Loucy (cell line): ENCODE data around the gene MITF.

Source experiments
- H2AFZ ChIP-seq: fragments of 200-600 bp; sonication (generic); 2 replicates; pipeline ENCODE4 v1.6.0; 2016; ENCODE audit warnings: antibody characterized with exemption, mild to moderate bottlenecking, low read length, moderate library complexity
- H3F3A ChIP-seq: fragments of 200-600 bp; 2 replicates; pipeline ENCODE4 v1.6.0; 2016; ENCODE audit warnings: antibody characterized with exemption, low read depth, mild to moderate bottlenecking
- H3K27me3 ChIP-seq: fragments of 200-600 bp; sonication (generic); 2 replicates; pipeline ENCODE4 v1.6.1; 2014; ENCODE audit warnings: low read length, mild to moderate bottlenecking; ENCODE audit not compliant: insufficient read depth, poor library complexity, severe bottlenecking
- H3K36me3 ChIP-seq: fragments of 200-600 bp; sonication (generic); 2 replicates; pipeline ENCODE4 v1.6.1; 2016; ENCODE audit warnings: low read length; ENCODE audit not compliant: insufficient read depth
- H3K4me1 ChIP-seq: fragments of 200-600 bp; sonication (generic); 2 replicates; pipeline ENCODE4 v1.5.1; 2014; ENCODE audit warnings: low read length, mild to moderate bottlenecking; ENCODE audit not compliant: insufficient read depth, poor library complexity, severe bottlenecking
- H3K4me2 ChIP-seq: fragments of 200-600 bp; sonication (generic); 2 replicates; pipeline ENCODE4 v1.6.0; 2014; ENCODE audit warnings: antibody characterized with exemption, low read length, low read depth, mild to moderate bottlenecking; ENCODE audit not compliant: poor library complexity, severe bottlenecking
- H3K4me3 ChIP-seq: fragments of 200-600 bp; sonication (generic); 2 replicates; pipeline ENCODE4 v1.5.1; 2014; ENCODE audit warnings: low read length, mild to moderate bottlenecking, mixed read lengths; ENCODE audit not compliant: poor library complexity, severe bottlenecking
- H3K79me2 ChIP-seq: fragments of 200-600 bp; sonication (generic); 2 replicates; pipeline ENCODE4 v1.6.1; 2014; ENCODE audit warnings: low read length; ENCODE audit not compliant: insufficient read depth
- H3K9ac ChIP-seq: fragments of 200-600 bp; sonication (generic); 2 replicates; pipeline ENCODE4 v1.6.0; 2014; ENCODE audit warnings: mild to moderate bottlenecking, low read depth, low read length, moderate library complexity; ENCODE audit not compliant: poor library complexity, severe bottlenecking
- H3K9me2 ChIP-seq: fragments of 200-600 bp; sonication (generic); replicated peaks from 2 replicates; pipeline ENCODE4 v1.6.1; 2016; ENCODE audit warnings: low read depth, low read length, mixed read lengths
- H3K9me3 ChIP-seq: fragments of 200-600 bp; sonication (generic); 2 replicates; pipeline ENCODE4 v1.6.1; 2014; ENCODE audit warnings: mild to moderate bottlenecking, antibody characterized with exemption, low read length, low read depth; ENCODE audit not compliant: insufficient read depth
- H4K20me1 ChIP-seq: fragments of 200-600 bp; sonication (generic); 2 replicates; pipeline ENCODE4 v1.6.0; 2014; ENCODE audit warnings: antibody characterized with exemption, low read length, mild to moderate bottlenecking; ENCODE audit not compliant: insufficient read depth, poor library complexity, severe bottlenecking
- EZH2phosphoT487 ChIP-seq: fragments of 200-600 bp; IDR thresholded peaks from 2 replicates; pipeline ENCODE4 v1.6.1; 2018; ENCODE audit warnings: antibody characterized with exemption, mild to moderate bottlenecking, moderate library complexity, borderline replicate concordance
- TF ChIP-seq, protein P1 (sequence below): fragments of 200-600 bp; sonication (generic); conservative IDR thresholded peaks from 2 replicates; pipeline ENCODE4 v1.5.1; 2014; ENCODE audit warnings: mild to moderate bottlenecking, antibody characterized with exemption, low read length

The MITF gene

GRCh38 chr3:70006089-70006488 is 266.8 kb downstream of the MITF start:
- Histone ChIP-seq H2AFZ (no peak overlapping the region), H3K4me1 (no peaks in the 10 kb centered on the region), H3K27me3 (no peaks in the 10 kb centered on the region), H3K79me2 (no peaks in the 10 kb centered on the region), H3K9me3 (no peaks in the 10 kb centered on the region), H3K36me3 (no peaks in the 10 kb centered on the region), H4K20me1 (no peaks in the 10 kb centered on the region), H3K4me3 (no peak overlapping the region), H3K9ac (no peak overlapping the region), H3K9me2 (no peaks in the 10 kb centered on the region), H3F3A (no peaks in the 10 kb centered on the region), H3K4me2 (no peak overlapping the region)
- TF ChIP-seq EZH2phosphoT487: no peak
- TF ChIP-seq, protein P1, sequence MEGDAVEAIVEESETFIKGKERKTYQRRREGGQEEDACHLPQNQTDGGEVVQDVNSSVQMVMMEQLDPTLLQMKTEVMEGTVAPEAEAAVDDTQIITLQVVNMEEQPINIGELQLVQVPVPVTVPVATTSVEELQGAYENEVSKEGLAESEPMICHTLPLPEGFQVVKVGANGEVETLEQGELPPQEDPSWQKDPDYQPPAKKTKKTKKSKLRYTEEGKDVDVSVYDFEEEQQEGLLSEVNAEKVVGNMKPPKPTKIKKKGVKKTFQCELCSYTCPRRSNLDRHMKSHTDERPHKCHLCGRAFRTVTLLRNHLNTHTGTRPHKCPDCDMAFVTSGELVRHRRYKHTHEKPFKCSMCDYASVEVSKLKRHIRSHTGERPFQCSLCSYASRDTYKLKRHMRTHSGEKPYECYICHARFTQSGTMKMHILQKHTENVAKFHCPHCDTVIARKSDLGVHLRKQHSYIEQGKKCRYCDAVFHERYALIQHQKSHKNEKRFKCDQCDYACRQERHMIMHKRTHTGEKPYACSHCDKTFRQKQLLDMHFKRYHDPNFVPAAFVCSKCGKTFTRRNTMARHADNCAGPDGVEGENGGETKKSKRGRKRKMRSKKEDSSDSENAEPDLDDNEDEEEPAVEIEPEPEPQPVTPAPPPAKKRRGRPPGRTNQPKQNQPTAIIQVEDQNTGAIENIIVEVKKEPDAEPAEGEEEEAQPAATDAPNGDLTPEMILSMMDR: no peak

GRCh38 chr3:70010346-70010745 is 271.1 kb downstream of the MITF start:
- Histone ChIP-seq H3K4me3 (no peak overlapping the region), H3F3A (no peaks in the 10 kb centered on the region), H3K27me3 (no peaks in the 10 kb centered on the region), H4K20me1 (no peaks in the 10 kb centered on the region), H3K4me1 (no peaks in the 10 kb centered on the region), H3K9ac (no peak overlapping the region), H2AFZ (no peak overlapping the region), H3K36me3 (no peaks in the 10 kb centered on the region), H3K79me2 (no peaks in the 10 kb centered on the region), H3K9me3 (no peaks in the 10 kb centered on the region), H3K9me2 (no peaks in the 10 kb centered on the region), H3K4me2 (no peak overlapping the region)
- TF ChIP-seq, protein P1: no peak
- no peak for TF ChIP-seq EZH2phosphoT487

GRCh38 chr3:70011582-70011981 is 272.3 kb downstream of the MITF start:
- Histone ChIP-seq H3K9ac (no peak overlapping the region), H3K9me2 (no peaks in the 10 kb centered on the region), H3K4me2 (no peak overlapping the region), H3K36me3 (no peaks in the 10 kb centered on the region), H4K20me1 (no peaks in the 10 kb centered on the region), H3K4me1 (no peaks in the 10 kb centered on the region), H3K79me2 (no peaks in the 10 kb centered on the region), H3F3A (no peaks in the 10 kb centered on the region), H3K9me3 (no peaks in the 10 kb centered on the region), H3K4me3 (no peak overlapping the region), H2AFZ (no peak overlapping the region), H3K27me3 (no peaks in the 10 kb centered on the region)
- TF ChIP-seq EZH2phosphoT487: no peak
- TF ChIP-seq, protein P1: no peak
